ENCODE results near the gene PPIE. TPM values are rescaled to one million over a fixed set of nuclear protein-coding genes. Genes with fewer than 3 reads are reported as not detected.
"Not testable (repeated sequence)": the region's sequence is repeated elsewhere in the genome, so short reads cannot be mapped to it uniquely, and the experiment has no call there.

The PPIE gene
- polyA plus RNA-seq, 4 donors, result 42.1 to 70.8 (median 65.4) TPM

GRCh38 chr1:39775676-39776399, 37.2 kb downstream of the PPIE start:
- not testable (repeated sequence) for DNase-seq (ENCODE audit: low read depth in 4 of 4, low spot score in 3 of 4)

DNA sequence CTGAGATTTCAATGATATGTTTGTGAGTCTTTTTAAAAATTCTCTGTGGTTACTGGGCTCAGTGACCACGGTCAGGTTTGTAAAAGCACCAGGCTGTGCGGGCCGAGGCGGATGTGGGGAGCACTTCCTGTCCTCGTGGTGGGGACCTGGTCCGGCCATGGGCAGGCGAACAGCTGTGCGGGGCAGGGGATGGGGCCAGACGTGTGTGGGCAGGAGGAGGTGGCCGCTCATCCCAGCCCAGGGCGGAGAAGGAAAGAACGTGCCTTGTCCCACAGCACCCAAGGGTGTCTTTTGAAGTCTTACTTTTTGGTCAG, 37.7 kb downstream of the PPIE start:
- DNase-seq (ENCODE audit: low read depth in 4 of 4, low spot score in 3 of 4), result no peak

- no peak for DNase-seq (ENCODE audit: low read depth in 4 of 4, low spot score in 3 of 4)
Observed at GRCh38 chr1:39776886-39777285, 38.2 kb downstream of the PPIE start.

GRCh38 chr1:39777306-39777705, 38.6 kb downstream of the PPIE start:
- no peak for DNase-seq (ENCODE audit: low read depth in 4 of 4, low spot score in 3 of 4)

DNA sequence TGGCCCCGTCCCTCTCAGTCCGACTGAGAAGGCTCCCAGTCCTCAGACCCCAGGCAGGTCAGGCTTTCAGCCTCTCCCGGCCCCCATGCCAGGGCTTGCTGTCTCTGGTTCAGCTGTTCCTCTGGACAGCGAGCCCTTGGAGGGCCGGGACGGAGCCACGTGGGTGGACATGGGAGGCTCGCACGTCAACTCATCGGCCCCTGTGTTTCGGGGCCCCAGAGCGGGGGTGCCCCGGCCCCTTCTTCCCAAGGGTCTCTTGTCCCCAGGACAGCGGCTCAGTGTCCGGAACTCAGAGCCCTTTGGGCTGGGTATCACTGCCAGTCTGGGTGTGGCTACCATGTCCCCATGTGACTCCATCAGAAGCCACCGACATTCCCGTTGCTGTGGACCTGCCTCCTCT, 39.2 kb downstream of the PPIE start:
- DNase-seq (ENCODE audit: low read depth in 4 of 4, low spot score in 3 of 4), result not testable (repeated sequence)

DNA sequence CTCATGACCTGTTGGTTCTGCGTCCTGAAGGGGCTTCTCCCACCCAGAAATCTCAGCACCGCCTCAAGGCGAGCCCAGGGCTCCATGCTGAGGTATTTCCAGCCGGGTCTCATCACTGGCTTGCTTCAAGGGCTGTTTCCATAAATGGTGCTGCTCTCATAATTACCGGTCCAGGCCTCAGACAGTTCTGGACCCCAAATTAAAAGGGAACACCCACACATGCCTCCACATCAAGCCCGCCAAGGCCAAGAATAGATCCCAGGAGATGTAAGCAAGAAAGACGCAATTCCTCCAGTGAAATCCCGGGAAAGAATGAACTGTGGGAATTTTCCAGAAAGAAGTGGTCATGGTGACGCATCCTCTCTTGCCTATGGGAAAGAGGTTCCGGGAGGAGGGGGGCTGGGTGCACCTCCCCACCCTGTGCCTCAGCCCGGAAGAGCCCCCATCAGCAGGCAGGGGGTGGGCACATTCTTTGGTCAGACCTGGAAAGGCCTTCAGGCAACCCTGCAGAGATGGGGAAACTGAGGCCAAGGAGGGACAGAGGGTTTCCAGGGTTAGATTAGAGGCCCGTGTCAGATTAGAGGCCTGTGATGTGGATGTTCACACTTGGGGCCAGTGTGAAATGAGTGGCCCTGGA, 39.9 kb downstream of the PPIE start:
- not testable (repeated sequence) for DNase-seq (ENCODE audit: low read depth in 4 of 4, low spot score in 3 of 4)

DNA sequence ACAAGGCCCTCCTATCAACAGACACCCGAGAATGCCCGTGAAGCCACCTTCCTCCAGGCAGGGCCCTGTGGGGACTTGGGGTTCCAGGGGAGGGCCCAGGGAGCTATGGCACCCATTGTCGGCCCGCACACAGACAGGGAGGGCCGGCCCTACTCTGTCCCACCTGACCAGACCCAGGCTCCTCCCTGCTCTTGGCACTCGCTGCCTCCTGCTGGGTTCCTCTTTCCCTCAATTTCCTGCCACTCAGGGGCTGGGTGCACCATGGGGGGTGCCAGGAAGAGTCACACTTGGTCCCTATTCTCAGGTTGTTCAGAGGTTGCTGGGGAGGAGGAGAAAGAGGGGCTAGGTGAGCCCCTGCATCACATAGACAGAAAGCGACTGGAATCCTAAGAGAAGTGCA, 40.5 kb downstream of the PPIE start:
- DNase-seq (ENCODE audit: low read depth in 4 of 4, low spot score in 3 of 4), result no peak

DNA sequence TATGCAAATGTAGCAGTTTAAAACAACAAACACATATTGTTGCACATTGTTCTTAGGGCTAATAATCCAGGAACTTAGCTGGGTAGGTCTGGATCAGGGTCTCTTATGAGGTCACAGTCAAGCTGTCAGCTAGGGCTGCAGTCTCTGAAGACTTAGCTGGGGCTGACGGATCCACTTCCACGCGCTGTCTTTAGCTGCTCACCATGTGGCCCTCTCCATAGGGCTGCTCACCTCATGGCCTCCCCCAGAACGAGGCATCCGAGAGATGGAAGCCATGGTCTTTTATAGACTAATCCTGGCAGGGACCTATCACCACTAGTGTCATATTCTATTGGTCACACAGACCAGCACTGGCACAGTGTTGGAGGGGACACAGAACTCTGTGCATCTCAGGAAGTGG, 41.1 kb downstream of the PPIE start:
- no peak for DNase-seq (ENCODE audit: low read depth in 4 of 4, low spot score in 3 of 4)

- no peak for DNase-seq (ENCODE audit: low read depth in 4 of 4, low spot score in 3 of 4)
Observed at GRCh38 chr1:39781349-39781715, 42.6 kb downstream of the PPIE start.

DNA sequence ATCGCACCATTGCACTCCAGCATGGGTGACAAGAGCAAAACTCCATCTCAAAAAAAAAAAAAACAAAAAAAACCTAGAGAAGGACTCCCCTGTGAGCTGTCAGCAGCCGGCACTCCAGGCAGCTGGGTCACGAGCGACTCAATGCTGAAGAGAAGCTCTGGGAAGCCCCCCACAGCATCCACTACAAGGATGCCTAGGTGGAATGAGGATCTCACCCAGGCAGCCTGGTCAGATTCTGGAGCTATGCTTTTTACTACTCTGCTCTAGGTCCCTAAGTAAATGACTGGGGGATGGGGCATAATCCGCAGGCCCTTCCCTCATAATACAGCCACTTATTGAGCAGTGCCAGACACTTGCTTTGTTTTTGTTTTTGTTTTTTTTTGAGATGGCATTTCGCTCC, 43.4 kb downstream of the PPIE start:
- no peak for DNase-seq (ENCODE audit: low read depth in 4 of 4, low spot score in 3 of 4)

DNA sequence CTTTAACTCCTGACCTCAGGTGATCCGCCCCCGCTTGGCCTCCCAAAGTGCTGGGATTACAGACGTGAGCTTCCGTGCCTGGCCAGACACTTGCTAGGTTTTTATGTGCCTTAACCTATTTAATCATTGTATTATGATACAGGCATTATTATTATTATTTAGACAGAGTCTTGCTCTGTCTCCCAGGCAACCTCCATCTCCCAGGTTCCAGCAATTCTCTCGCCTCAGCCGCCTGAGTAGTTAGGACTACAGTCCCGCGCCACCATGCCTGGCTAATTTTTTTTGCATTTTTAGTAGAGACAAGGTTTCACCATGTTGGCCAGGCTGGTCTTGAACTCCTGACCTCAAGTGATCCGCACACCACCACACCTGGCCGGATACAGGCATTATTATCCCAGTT, 44.0 kb downstream of the PPIE start:
- DNase-seq (ENCODE audit: low read depth in 4 of 4, low spot score in 3 of 4), result not testable (repeated sequence)

DNA sequence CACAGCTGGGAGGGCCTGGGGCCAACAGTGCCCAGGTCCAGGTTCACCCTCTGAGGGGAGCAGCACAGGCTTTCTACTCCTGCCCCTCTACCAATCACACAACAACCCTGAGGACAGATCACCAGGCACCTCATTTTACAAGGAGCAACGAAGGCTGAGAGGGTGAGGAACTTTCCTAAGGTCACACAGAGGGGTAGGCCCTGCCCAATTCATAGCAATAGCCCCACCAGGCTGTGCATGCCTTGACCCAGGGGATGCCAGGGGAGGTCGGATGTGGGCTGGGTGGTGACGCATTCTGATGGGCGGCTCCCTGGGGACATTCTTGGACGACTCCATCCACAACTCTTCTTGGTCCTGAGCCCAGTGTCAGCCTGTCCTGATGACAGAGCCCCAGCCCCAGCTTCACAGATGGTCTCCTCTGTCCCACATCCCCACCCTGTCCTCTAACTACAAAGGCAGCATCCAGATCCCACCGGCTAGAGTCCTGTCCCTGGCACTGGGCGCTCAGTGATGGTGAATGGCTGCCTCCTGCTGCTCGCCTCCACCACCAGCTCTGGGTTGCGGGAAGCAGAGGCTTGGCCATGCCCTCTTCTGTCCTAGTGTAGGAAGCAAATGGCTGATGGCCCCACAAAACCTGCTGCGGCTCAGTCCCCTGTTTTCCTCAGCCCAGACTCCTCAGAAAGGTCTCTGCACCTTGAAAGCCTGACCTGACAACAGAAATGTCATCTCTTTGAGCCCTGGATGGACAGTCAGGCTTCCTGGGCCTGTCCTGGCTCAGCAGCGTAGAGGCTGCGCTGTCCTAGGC, 47.8 kb downstream of the PPIE start:
- not testable (repeated sequence) for DNase-seq (ENCODE audit: low read depth in 4 of 4, low spot score in 3 of 4)

DNA sequence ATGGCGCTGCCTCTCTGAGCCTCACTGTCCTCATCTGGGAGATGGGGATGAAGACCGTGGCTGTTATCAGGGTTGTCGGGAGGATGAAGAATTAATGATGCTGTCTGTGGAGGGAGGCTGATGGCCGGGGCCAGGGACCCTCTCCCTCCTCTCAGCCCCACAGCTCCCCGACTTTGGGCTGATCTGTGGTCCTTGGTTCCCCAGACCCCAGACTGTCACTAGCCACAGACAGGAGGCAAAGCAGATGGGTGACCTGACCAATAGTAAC, 48.4 kb downstream of the PPIE start:
- not testable (repeated sequence) for DNase-seq (ENCODE audit: low read depth in 4 of 4, low spot score in 3 of 4)

GRCh38 chr1:39787468-39787867, 48.8 kb downstream of the PPIE start:
- DNase-seq (ENCODE audit: low read depth in 4 of 4, low spot score in 3 of 4), result no peak

DNA sequence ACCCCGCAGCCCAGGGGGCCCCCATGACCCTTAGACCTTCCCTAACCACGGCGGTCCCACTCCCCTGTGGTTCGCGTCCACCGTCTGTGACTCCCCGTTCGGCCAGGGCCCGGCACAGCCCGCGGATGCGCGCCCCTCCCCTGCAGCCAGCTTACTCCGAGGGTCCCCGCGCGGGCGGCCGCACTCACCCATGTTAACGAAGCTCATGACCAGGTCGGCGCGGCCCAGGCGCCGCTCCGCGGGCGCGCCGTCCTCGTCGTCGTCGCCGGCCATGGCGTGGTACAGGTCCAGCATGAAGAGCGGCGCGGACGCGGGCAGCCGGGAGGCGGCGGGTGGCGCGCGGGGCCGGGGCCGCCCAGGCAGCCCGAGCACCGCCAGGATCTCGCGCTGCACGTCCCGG, 49.3 kb downstream of the PPIE start:
- not testable (repeated sequence) for DNase-seq (ENCODE audit: low read depth in 4 of 4, low spot score in 3 of 4)

DNA sequence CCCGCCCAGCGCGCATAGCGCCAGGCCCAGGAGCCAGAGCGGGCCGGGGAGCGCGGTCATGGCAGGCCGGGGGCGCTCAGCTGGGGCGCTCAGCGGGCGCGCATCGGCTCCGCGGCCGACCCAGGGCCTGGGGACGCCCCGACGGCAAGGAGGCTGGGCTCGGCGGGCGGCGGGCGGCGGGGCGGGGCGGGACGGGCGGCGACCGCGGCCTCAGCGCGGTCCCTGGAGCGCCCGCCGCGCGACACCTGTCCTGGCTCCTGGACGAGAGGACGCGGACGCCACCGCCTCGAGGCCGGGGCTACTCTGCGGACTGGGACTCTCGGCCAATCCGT, 49.7 kb downstream of the PPIE start:
- DNase-seq (ENCODE audit: low read depth in 4 of 4, low spot score in 3 of 4), result no peak

DNA sequence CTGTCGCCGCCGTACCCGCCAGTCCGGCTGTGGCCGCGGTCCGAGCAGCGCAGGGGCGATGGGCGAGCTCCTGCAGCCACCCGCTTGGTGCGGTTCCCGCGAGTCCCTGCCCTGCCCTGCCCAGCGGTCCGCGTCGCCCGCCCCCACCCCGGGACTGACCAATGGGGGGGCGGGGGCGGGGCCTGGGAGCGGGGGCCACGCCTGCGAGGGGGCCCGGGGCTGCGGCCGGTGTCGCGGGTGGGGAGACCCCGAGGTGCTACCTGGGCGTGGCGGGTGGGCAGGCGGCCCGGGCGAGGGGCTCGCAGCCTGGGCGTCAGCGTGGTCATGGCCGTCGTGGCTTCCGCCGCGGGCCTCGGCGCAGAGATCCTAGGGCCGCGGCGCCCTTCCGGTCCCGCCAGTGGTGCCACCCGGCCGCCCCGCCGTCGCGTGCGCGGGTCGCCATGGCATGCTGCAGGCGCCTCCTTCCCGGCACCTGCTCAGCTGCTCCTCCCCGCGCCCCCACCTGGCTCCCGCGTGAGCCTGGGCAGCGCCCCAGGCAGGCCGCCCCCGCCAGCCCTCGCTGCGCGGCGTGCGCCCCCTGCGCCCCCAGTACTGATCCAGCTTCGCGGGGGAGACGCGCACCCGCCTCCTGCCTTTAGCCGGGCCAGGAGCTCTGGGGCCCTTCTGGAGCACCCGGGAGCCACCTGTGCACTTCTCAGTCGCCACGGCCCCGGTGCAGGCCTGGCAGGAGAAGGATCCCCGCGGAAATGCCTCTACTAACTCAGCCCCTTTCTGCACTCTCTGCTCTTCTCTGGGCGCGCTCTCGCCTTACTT, 50.3 kb downstream of the PPIE start, which contains the start of gene BMP8B:
BMP8B (minus strand) TSS at position 108 of the 813 bp plus-strand sequence. CDS start 380 bp downstream, outside the sequence.
- no peak for DNase-seq (ENCODE audit: low read depth in 4 of 4, low spot score in 3 of 4)

DNA sequence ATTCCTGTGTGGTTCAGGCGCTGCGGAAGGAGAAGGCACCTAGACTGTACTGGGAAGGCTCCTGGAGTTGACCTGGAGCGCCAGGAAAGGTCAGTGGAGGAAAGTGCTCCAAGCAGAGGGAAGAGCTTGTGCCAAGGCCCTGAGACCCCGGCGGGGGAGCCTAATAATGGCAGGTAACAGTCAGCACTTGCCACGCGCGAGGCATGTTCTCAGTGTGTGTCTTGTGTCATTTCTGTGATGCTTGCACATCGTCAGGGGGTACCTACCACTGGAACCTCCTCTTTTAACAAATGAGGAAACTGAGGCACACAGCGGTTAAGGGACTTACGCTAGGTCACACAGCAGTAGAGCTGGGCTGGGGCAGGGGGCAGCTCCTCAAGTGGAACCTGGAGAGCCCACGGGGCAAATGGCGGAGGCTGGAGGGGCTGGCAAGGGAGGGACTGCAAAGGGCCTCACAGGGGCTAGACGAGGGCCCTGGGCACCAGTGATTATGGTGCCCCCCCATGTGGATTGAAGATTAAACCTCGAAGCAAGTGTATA, 51.0 kb downstream of the PPIE start:
- DNase-seq (ENCODE audit: low read depth in 4 of 4, low spot score in 3 of 4), result no peak

- DNase-seq (ENCODE audit: low read depth in 4 of 4, low spot score in 3 of 4), result no peak
Observed at GRCh38 chr1:39791838-39792237, 53.2 kb downstream of the PPIE start.

GRCh38 chr1:39795651-39796050, 57.0 kb downstream of the PPIE start:
- DNase-seq (ENCODE audit: low read depth in 4 of 4, low spot score in 3 of 4), result no peak

All from left renal pelvis (tissue), 4 donors.